GM18511 (cell line): ENCODE data around the gene FAF2.

Source experiments
- ATAC-seq: cut with Tn5 transposase; IDR thresholded peaks from one replicate; pipeline ENCODE4 v1.9.1; 2021; ENCODE audit warnings: mild to moderate bottlenecking, moderate library complexity; ENCODE audit not compliant: unreplicated experiment

FAF2 gene

DNA sequence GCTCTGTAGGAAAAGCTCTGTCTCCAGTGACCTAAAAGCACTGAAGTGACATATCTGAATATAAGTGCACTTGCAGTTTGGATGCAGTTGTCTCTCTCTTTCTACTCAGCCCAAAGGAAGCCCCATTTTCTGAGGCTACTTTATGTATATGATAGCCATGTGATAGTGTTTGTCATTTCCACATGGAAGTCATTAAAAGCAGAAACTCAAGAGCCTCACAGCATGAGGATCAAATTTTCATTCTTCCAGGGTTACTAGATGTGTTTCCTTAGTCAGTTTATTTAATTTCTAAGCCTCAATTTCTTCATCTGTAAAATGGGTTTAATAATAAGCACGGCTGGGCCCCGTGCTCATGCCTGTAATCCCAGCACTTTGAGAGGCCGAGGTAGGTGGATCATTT lies 52.3 kb downstream of the FAF2 start:
- no peak for ATAC-seq

DNA sequence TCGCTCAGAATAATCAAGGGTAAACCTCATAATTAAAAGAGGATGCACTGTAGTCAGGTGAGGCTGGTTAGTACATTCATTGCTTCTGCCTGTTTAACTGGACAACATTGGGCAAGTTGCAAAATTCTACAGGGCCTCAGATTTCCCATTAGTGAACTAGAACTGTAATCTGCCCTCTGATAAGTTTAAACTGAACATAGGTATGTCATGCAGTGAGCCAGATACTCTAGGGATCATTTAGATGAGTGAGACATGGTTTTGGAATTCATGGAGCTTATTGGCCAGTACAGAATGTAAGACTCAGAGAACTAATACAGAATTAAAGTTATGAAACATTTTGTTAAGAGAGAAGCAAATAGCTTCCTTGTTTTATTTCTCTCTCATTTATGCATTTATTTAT lies 53.1 kb downstream of the FAF2 start:
- no peak for ATAC-seq

DNA sequence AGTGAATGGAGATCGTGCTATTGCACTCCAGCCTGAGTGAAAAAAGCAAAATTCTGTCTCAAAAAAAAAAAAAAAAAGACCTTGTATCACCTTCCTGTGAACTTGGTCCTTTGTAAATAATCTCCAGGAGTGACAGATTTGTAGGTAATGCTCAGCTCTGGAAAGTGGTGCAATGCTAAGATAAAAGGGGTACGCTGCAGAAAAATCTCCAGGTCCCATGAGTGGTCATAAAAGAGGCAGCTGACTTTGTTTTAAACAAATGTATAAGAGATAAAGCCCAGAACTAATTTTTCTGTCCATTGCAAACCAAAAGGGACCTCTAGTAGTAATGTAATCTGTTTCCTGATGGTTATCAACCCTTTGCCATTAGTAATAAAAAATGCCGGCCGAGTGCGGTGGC lies 55.3 kb downstream of the FAF2 start:
- ATAC-seq = no peak

GRCh38 chr5:176507911-176508310 lies 59.7 kb downstream of the FAF2 start:
- no peak for ATAC-seq

GRCh38 chr5:176508603-176509002 lies 60.4 kb downstream of the FAF2 start:
- ATAC-seq = no peak

DNA sequence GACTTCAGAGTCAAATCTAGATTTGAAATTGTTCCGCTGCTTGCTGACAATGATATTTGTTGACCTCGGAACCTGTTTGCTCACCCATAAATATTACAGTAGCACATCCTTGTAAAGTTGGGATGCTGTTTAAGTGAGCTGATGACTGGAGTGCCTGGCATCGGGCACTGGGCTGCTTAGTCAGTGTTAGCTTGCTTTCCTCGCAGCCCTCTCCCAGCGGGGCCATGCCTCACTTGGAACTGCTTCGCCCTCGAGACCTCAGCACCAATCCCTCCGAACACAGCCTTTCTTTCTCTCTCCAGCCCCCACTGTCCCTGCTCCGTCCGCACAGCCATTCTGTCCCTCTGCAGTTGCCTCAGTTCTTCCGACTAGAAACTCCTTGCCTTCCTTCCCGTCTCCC lies 65.6 kb downstream of the FAF2 start:
- no peak for ATAC-seq

DNA sequence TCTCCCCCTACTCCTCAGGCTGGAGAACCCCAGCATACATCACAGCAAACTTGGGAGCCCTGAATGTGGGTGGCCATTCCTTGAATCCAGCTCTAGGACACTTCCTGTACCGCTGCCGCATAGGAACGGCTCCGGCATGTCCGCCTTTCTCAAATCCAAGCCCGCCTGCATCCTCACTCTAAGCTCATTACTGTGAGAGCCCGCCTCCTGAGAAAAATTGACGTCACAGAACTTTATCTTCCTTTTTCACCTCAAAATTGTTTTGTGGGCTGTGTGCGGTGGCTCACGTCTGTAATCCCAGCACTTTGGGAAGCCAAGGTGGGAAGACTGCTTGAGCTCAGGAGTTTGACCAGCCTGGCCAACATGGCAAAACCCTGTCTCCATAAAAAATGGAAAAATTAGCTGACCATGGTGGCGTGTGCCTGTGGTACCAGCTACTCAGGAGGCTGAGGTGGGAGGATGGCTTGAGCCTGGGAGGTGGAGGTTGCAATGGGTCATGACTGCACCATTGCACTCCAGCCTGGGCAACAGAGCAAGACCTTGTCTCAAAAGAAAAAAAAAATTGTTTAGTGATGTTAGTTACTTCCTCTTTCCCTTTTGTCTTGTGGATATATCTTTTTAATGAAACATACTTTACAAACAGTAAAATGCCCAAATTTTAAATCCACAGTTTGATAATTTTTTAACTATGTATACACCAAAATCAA lies 66.2 kb downstream of the FAF2 start:
- ATAC-seq = no peak

DNA sequence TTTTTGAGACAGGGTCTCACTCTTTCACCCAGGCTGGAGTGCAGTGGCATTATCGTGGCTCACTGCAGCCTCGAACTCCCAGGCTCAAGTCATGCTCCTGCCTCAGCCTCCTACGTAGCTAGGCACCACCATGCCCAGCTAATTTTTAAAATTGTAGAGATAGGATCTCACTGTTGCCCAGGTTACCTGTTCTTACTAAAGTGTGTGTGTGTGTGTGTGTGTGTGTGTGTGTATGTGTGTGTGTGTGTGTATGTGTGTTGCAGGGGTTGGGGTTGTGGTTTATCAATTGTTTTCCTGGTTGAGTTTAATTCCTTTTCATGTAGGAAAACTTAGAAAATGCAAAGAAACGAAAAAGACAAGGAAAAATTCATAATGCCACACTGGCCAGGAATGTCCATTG lies 67.2 kb downstream of the FAF2 start:
- ATAC-seq = no peak

DNA sequence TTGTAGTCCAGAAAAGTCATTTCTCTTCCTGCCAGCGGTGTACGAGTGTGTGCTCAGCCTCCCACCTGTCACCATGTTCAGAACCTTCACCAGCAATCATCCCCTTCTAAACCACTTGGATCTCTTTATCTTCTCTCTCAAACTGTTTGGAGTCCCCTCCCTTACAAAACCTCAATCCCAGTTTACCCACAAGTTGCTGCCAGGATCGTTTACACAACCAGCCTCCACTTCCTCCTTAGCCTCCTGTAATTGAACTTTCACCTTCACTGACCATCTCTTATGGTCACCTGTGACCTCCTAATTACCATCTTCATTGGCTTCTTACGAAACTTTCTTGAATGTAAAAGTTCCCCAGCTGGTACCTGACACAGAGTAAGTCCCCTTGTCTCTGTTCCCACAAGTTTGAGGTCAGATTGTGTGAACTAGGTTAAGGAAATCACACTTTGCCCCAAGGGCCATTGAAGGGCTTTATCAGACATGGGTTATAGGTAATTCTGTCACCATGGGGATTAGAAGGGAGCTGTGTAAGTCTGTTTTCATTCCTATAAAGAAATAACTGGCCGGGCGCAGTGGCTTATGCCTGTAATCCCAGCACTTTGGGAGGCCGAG lies 69.0 kb downstream of the FAF2 start:
- no peak for ATAC-seq

DNA sequence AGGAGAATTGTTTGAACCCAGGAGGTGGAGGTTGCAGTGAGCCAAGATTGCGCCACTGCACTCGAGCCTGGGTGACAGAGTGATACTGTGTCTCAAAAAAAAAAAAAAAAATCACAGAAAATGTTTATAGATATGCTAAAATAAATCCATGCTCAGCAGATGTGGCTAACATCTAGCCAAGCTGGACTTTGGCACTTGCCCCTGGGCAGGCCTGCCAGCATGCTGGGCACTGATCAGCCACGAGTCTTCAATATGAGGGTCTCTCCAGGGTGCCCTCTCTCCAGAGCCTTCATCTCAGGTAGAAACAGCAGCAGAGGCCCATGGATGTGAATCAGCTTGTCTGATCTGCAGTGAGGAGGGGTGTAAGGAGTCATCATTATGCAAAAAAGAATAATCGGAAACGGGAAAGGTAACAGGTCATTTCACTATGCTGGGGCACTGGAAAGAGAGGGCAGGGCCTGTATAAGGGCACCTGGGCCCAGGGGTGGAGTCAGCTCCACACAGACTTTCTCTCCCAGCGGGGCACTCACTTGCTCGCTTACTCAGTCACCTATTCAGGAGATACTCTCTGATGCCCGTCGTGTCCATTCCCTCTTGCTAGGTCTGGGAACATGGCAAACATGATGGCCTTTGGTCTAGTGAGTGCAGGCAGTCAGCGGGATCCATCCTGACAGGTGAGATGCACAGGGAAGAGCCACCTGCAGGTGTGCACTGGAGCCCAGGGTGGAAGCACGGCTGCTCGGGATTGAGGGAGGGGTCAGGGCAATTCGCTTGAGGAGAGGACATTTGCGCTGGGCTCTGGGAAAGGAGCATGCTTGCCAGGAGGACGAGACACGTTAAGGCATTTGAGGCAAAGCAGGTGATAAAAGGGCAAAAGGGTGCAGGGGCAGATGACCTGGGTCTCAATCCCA lies 71.9 kb downstream of the FAF2 start:
- no peak for ATAC-seq

GRCh38 chr5:176521286-176521685 lies 73.1 kb downstream of the FAF2 start:
- ATAC-seq = no peak

GRCh38 chr5:176521699-176522263 lies 73.6 kb downstream of the FAF2 start:
- ATAC-seq = no peak

DNA sequence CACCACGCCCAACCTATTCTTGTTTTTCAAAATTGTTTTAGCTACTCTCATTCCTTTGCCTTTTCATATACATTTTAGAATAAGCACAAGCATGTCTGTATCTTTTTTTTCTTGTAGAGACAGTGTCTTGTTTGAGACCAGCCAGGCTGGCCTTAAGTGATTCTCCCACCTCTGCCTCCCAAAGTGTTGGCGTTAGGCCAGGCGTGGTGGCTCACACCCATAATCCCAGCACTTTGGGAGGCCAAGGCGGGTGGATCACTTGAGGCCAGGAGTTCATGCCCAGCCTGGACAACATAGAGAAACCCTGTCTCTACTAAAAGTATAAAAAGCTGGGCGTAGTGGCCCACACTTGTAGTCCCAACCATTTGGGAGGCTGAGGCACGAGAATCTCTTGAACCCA lies 76.0 kb downstream of the FAF2 start:
- ATAC-seq = no peak

DNA sequence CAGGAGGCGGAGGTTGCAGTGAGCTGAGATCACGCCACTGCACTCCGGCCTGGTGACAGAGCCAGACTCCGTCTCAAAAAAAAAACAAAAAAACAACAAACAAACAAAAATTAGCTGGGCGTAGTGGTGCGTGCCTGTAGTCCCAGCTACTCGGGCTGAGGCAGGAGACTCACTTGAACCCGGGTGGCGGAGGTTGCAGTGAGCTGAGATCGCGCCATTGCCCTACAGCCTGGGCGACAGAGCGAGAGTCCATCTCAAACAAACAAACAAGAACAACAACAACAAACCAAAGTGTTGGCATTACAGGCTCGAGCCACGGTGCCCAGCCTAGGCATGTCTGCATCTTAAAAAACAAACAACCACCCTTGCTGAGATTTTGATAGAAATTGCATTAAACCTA lies 76.8 kb downstream of the FAF2 start:
- no peak for ATAC-seq

DNA sequence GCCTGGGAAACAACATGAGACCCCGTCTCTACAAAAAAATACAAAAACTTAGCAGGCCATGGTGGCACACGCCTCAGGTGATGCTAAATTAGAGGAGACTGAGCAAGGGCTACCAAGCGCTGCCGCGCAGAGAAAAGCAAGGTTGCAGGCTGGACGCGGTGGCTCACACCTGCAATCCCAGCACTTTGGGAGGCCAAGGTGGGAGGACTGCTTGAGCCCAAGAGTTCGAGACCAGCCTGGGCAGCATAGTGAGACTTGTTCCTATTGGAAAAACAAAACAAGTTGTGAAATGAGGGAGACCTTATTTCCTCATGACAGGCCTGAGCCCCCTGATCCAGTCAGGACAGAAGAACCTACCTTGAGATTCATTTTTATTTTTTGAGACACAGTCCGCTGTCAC lies 77.5 kb downstream of the FAF2 start:
- no peak for ATAC-seq

- no peak for ATAC-seq
Observed at GRCh38 chr5:176526462-176526861, 78.3 kb downstream of the FAF2 start.

DNA sequence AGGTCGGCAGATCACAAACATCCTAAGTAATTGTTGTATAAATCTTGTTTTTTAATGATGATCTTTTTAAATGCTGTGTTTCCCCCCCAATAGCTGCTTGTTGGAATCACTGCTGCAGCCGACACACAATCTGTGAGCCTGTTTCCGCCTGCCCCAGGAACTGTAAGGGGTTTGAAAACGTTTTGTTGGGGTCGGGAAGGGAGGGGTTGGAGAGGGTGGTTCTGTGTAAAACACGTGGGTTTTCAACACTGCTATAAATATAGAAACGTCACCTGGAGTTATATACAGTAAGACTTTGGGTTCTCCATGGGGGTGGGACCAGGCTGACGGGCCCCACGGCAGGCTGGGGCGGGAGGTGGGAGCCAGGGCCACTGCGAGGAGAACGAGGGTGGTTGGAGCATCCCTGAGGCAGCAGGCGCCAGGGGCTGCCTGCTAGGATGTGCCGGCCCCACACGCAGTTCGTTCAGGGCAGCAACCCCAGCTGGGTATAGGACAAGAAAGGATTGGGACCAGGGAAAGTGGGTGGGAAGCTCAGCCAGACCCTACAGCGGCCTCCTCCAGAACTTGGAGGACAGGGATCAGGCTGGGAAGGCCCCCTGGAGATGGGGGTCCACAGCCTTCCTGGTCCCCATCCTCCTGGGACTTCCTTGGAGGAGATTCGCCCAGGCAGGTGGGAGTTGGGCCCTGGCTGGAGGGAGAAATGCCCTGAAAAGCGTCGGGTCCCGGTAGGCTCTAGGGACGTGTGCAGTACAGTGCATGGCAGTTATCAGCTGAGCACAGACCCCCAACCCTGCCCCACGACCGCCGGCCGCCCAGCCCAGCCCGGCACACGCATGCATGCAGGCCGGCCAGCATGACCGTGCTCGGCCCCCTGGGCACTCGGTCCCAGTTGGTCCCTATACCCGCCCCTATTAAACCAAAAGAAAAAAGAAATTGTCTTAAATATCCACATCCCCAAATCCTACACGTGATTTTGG lies 79.3 kb downstream of the FAF2 start:
- no peak for ATAC-seq

DNA sequence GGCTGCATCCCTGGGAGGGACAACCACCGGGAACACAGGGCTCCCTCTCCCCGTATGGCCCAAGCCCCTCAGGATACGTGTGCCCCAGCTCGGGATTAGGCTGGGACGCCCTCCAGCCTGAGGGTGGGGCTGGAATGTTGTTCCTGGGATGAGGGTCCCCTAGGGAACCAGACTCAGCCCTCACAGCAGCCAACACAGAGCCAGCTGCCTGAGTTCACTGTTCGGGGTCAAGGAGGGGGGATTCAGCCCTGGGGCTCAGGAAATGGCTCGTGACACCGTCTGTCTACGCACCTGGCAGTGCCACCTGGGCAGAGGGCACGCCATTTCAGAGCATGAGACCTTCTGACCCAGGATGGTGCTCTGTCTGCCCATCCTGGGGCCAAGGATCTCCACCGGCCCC lies 80.1 kb downstream of the FAF2 start:
- ATAC-seq = no peak

DNA sequence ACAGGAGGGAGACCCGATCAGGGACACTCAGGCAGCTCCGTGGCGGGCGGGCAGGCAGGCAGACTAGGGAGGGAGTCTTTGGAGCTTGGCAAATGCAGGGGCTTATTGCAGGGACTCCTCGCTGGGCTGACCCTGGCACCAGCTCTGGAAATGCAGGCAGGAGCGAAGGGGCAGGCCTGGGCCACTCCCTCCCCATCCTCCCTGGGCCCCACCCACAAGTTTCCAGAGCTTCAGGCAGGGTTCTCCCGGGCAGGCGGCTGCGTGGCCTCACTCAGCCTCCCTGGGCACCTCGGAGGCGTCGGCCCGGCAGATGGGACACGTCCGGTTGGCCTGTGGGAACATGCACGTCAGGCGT lies 80.6 kb downstream of the FAF2 start:
- ATAC-seq = no peak

DNA sequence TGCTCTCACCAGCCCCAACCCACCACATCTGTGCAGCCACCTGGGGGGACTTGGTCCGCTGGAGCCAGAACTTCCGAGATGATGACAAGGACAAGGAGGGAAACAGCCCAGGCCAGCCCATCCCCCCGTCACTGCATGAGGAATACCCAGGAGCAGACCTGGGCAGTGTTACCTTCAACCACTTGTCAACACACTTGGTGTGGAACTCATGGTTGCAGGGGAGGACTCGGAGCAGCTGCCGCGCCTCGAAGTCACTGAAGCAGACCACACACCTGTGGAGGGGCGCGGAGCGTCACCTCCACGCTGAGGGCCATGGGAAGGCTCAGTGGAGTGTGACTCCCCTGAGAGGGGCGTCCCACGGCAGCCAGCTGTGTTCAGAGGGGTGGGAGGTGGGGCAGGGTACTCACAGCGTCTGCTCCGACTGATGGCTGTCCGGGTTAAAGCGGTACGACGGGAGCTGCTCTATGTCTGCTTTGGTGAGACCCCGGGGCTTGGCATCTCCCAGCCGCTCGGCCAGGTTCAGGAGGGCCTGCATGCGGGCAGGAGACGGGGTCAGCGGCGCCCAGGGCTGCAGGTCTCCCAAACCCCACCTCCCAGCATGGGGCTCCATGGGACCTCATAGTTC lies 81.0 kb downstream of the FAF2 start:
- no peak for ATAC-seq
